Left lobe of liver (tissue), 2 donors: ENCODE results near the gene CNGA1. TPM values are rescaled to one million over a fixed set of nuclear protein-coding genes. Genes with fewer than 3 reads are reported as not detected.

ENCODE experiments used
- ATAC-seq: fragments of 200-7000 bp; cut with Tn5 transposase; one replicate; pipeline ENCODE4 v1.9.1; 2020; ENCODE audit warnings: mild to moderate bottlenecking, moderate library complexity
- DNase-seq: peaks from one replicate; pipeline ENCODE4 v3.0.0-alpha.2; 2020; ENCODE audit warnings: low spot score
- total RNA-seq: library from RNA; stranded (reverse); gene quantifications from one replicate; pipeline ENCODE4 v1.2.1, GENCODE V29; 2021
- donor health status: DM: no; HTN: no; CAD: no; lungs with moderate emphysema.
- donor health status: DM: no; HTN: yes; CAD: no.

Gene CNGA1
- 13.7 TPM for total RNA-seq

GRCh38 chr4:48016141-48017107, at the start of gene CNGA1, which contains the start of gene NIPAL1:
TSS of gene CNGA1 (minus strand) at chr4:48016681. CDS start at chr4:47952689, 63,992 bp downstream.
TSS of gene NIPAL1 (plus strand) at chr4:48016772. CDS start at chr4:48016840, 68 bp downstream.
- ATAC-seq (peak; percentile 92), DNase-seq (peak; percentile 96)

DNA sequence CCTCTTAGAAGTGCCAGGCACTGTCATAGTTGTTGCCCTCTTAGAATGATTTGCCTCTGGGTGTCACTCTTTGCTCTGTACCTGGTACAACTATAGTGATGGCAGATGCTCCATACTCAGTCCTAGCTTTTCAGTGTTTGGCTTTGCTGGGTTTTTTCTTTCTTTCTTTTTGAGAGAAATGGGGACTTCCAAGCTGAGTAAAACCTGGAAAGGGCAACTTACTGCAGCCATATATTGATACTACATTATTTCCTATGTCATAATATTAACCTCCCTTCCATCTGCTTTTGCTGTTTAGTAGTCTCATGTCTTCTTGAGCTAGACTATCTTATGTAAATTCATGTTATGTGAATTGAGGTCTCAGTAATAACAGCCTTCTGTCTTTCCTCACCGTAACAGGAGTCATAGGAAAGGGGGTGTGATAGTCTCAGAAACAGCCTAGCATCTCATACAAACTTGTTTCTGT, 49.1 kb upstream of the CNGA1 start:
- DNase-seq (no peak), ATAC-seq (no peak)

- no peak for DNase-seq
Measured at GRCh38 chr4:48064349-48064748, 47.9 kb upstream of the CNGA1 start.

GRCh38 chr4:48058617-48059530, 42.4 kb upstream of the CNGA1 start:
- ATAC-seq (no peak), DNase-seq (no peak)

More at GRCh38 chr4:48064349-48064748, 47.9 kb upstream of the CNGA1 start:
- no peak for ATAC-seq

- ATAC-seq (no peak), DNase-seq (no peak)
Measured at GRCh38 chr4:48051078-48051477, 34.6 kb upstream of the CNGA1 start.

DNA sequence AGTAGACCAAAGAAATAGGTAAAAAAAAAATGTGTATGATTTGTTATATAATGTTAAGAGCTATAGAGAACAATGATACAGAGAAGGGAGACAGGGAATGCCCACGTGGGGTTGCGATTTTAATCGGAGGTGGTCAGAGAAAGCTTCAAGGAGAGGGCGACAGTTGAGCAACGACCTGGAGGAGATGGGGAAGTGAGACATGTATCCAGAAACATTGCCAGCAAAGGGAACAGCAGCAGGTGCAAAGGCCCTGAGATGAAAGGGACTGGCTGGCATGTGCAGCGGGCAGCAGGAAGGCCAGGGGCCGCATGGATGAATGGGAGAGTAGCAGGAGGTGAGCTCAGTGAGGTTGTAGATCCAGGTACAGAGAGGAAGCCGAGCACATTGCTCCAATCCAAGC, 33.0 kb upstream of the CNGA1 start:
- DNase-seq, result no peak
- no peak for ATAC-seq

DNA sequence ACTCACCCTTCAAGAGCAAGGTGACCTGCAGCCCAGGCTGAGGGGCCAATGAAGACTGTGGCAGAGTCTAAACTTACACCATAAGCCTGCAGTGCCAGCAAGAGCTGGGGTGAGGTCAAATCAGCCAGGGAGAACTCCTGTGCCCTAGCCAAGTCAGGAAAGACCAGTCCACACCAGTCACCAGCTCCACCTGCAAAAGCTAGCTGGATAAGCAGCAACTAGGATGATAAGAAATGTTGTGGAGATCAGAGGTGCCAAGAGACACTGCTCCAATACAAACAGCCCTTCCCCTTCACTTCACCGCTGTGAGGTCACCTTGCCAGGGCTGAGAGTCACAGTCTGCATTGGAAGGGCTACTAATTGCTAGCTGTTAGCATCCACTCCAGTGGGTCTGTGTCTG, 31.4 kb upstream of the CNGA1 start:
- ATAC-seq (peak; percentile 93), DNase-seq (peak; percentile 86)

DNA sequence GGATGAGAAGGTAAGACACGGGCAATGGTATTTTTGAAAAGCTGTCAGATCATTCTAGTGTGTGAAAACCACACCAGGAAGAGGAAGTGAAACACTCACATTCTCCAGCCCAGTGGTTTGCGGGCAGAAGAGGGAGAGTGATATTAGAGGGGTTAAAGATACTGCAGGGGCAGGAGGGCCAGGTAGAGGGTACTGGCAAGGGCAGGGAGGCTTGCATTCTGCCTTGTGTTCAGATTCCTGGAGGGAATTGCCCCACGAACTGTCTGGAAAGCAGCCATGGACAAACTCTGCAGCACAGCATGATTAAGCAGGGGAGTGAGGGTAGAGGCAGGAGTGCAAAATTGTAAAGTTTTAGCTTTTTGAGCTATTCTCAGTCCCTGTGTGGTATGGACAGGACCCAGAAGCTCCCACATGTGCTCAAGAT, 31.0 kb upstream of the CNGA1 start:
- DNase-seq (no peak), ATAC-seq (peak; percentile 48)

DNA sequence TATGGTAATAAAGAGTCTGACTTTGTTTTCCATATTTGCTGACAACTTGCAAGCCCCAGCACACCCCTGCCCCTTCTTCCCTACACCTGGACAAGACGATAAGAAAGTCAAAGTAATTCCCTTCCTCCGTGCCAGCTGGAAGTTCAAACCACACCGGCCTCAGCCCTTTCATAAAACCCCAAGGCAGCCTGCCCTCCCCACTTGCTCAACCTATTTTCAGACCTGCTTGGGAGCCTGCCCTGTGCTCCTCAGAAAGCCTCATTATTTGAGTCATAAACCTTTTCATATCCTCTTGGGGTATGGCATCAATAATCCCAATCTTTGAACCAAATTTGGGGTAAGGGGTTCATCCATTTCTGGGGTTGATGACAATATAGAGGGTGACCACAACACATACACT, 29.6 kb upstream of the CNGA1 start:
- ATAC-seq, result no peak
- DNase-seq, result no peak

GRCh38 chr4:48044298-48044697, 27.8 kb upstream of the CNGA1 start:
- DNase-seq, result no peak
- ATAC-seq, result no peak

DNA sequence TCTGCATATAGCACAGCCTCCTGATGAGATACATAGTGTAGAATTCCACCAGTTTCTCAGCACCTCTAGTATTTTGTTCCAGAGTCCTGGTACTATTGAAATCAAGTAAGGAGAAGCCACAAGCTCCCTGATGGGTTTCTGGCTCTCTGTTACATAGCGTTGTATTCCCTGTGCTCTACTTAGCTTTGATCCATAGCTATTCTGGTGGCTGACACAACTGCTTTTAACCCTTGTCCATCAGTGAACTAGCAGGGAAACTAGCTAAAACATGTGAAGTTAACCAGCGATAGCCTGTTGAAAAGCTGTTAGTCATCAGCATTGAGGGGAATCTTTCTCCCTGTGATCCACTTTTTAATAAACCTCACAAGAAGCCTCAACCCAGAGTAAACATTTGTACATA, 27.0 kb upstream of the CNGA1 start:
- no peak for ATAC-seq
- no peak for DNase-seq

DNA sequence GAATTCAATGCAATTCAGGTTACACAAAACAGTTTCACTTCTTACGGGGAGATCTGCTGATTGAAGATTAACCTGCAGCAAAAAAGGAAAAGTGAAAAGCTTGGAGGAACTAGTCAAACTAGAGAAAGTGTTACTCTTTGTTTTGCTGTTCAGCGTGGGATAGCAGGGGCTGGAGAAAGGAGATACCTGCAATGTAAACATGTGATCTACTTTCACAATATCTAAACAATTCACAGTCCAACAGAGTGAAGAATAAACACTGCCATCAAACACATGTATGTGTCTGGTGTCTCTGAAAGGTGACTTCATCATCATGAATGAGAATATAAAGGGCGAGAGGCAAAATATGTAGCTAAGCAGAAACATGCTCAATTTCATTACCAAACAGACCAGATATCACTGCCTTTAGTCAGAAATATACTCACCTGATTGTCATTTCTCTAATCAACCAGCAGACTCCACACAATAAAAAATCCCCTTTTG, 26.5 kb upstream of the CNGA1 start:
- DNase-seq (no peak), ATAC-seq (peak; percentile 54)

DNA sequence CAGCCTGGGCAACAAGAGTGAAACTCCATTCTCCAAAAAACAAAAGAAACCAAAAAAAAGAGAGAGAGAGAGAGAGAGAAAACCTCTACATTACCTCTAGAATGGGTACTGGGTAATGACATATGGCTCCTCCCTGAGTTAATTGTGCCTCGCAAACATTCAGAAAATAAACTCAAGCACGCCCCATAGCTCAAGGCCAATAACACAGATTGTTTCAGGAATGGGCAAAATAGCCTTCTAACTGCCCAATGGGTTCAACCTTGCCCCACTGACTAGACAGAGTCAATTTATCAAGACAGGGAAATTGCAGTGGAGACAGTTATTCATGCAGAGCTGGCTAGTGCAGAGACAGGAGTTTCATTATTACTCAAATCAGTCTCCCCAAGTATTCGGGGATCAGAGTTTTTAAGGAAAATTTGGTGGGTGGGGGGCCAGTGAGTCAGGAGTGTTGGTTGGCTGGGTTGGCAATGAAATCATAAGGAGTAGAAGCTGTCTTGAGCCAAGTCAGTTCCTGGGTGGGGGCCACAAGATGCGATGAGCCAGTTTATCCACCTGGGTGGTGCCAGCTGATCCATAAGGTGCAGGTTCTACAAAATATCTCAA, 25.2 kb upstream of the CNGA1 start:
- ATAC-seq, result no peak
- no peak for DNase-seq

- DNase-seq, result no peak
- no peak for ATAC-seq
Measured at GRCh38 chr4:48039561-48039960, 23.1 kb upstream of the CNGA1 start.

DNA sequence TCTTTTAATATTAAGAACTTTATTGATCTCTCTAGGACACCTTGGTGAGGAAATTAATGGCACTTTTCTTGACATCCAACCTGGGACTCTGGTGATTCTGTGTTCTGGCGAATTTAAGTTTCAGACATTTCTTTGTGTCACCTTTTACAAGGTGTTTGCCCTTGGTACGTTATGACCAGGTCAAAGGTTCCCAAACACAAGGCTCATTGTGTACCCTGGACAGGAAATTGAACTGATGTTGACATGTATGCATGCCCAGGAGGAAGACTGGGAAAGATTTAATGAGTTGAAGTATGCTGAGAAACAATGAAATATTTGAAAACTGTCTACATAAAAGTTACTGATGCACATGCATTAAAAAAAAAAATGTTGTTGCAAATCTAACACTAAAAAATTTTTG, 22.2 kb upstream of the CNGA1 start:
- ATAC-seq (peak; percentile 71), DNase-seq (no peak)

DNA sequence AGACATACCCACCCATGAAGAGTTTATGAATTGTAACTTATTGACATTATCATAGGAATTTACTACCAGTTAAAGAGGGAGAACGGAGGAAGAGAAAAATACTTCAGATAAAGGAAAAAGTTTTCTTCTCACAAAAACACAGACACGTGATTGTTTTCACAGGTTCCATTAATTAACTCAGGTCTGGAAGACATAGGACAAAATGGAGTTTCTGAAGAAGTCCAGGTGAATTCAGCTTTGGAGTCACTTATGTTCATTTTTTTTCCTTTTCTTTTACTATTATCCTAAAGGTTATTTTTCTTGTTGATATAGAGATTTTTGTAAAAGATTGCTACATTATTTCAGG, 20.6 kb upstream of the CNGA1 start:
- DNase-seq (no peak), ATAC-seq (no peak)

DNA sequence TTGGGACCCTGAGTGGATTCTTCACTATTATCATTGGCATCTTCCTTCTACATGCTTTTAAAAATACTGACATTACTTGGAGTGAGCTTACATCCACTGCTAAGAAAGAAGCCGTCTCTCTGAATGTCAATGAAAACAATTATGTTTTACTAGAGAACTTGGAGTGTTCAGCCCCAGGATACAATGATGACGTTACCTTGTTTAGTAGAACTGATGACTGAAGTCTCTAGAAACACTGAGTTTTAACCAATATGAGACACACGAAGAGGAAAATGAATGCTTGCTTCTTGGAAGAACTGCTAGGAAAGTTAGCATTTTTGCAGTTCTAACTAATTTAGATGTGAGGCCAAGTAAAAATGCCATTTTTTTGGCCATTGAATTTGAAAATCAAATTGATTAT, 19.5 kb upstream of the CNGA1 start:
- DNase-seq, result no peak
- no peak for ATAC-seq

- peak; percentile 60 for ATAC-seq
- no peak for DNase-seq
Measured at GRCh38 chr4:48033825-48034413, 17.4 kb upstream of the CNGA1 start.

- DNase-seq (no peak), ATAC-seq (peak; percentile 15)
Measured at GRCh38 chr4:48033412-48033811, 16.9 kb upstream of the CNGA1 start.

GRCh38 chr4:48032721-48033120, 16.2 kb upstream of the CNGA1 start:
- peak; percentile 77 for ATAC-seq
- no peak for DNase-seq
